Colonic mucosa (tissue), 4 donors: ENCODE data around the gene AANAT. TPM values are rescaled to one million over a fixed set of nuclear protein-coding genes. Genes with fewer than 3 reads are reported as not detected.

Experiments used
- DNase-seq: peaks from one replicate; pipeline ENCODE4 v3.0.0-alpha.2; 2020
- H3K27ac ChIP-seq: fragments of 200-600 bp; one replicate; pipeline ENCODE4 v1.8.0; 2021
- H3K27me3 ChIP-seq: fragments of 200-600 bp; one replicate; pipeline ENCODE4 v1.8.0; 2021
- H3K36me3 ChIP-seq: fragments of 200-600 bp; one replicate; pipeline ENCODE4 v1.8.0; 2021
- H3K4me1 ChIP-seq: fragments of 200-600 bp; one replicate; pipeline ENCODE4 v1.8.0; 2021; ENCODE audit warnings: mild to moderate bottlenecking
- H3K4me3 ChIP-seq: fragments of 200-600 bp; one replicate; pipeline ENCODE4 v1.8.0; 2021
- H3K9ac ChIP-seq, 2 donors: one replicate each; pipeline ENCODE4 v1.7.0; 2013; ENCODE audit warnings: control low read depth in 2 of 2, low read depth in 2 of 2, low read length in 2 of 2
- H3K9me3 ChIP-seq: fragments of 200-600 bp; one replicate; pipeline ENCODE4 v1.8.0; 2021
- intact Hi-C: fragments of 100-400 bp; cut with DNase I; formaldehyde crosslinking; loops from one replicate; pipeline ENCODE4 v1.14.1; 2022
- total RNA-seq, 2 donors: library from RNA; stranded (reverse); fragmentation: NEBNext Ultra II Directional in 1 of 2; extraction: Animal tissue kit (Norgen Biotek cat#: 25700) in 1 of 2; gene quantifications; one replicate each; pipeline ENCODE4 v1.2.1, GENCODE V29; 2021
- TF ChIP-seq, protein P1 (sequence below): fragments of 200-600 bp; IDR thresholded peaks from one replicate; pipeline ENCODE4 v1.8.0; 2022; ENCODE audit warnings: antibody characterized with exemption, mild to moderate bottlenecking
- donor health status: healthy.
- donor health status: DM: no; HTN: no; CAD: no.
- donor health status: DM: no; HTN: no; CAD: no.

Gene AANAT
- total RNA-seq, 2 donors from 2014 or later, result not detected

DNA sequence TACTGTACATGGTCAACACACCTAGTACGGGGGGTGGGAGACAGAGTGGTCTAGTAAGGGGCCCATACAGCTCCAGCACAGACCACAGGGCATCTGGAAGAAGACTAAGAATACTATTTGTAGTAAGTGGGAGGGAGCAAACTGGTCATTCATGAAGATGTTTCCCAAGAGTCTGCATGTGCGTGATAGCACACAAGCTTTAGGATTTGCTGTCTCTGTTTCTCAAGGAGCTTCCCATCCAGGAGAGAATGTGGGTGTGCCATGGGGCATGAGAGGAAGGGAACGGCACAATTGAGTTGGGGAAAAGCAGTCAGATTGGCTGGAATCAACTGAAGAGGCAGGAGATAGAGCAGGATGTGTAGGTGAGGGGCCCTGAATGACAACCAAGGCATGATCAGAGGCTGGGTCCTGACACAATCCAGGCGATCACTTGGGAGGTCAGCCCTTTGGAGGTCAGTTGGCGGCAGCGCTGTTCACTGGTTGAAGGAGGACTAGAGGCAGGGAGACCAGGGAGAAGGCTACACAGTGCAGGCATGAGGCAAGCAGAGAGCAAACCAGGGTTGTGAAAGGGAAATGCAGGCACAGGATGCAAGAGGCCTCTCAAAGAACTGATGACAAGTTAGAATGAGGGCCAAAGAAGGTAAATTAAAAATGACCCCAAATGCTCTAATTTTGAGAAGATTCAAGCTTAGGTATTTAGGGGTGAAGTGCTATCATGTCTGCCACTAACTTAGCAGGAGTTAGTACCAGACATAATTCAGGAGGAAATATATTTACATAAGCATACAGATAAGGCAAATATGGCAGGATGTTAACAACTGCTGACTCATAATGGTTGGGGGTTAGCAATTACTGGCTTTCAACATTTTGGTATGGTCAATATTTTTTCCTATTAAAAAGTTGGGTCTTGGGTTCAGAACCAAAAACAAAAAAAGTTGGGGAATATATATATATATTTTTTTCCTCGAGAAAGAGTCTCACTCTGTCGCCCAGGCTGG, 24.8 kb upstream of the AANAT start:
- no peak for DNase-seq
- intact Hi-C loops, result no loop called here
- no peak overlapping the region for H3K9ac ChIP-seq

DNA sequence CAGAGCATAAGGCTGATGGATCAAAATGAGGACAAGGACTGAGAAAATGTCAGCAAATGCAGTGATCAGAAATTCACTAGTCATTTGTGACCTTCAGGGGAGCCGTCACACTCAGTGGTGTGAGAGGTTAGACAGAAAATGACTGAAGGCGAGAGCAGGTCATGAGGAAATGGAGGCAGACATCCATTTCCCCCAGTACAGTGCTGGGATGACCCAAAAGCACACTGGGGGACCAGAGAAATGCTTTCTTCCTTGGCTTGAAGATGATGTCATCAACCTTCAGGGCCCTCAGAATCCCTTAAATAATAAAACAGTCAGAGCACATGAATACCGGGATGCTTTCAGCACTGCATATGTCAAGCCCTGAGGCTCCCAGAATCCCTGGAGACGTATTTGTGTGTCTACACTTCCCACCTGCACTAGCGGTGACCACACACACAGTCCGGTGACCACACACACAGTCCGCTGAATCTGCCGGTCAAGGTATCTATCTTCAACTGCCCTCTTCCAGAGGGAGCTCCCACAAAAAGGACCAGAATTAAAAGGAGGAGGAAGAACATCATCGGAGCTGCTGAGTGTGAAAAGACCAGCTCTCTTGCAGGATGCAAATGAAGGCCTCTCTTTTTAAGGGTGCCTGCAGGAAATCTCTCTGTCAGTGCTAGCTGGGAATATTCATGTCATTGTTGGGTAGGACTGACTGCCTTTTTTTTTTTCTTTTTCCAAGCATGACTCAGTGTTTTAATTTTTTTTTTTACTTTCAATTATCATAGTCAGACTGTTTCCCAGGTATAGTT, 22.7 kb upstream of the AANAT start:
- Histone ChIP-seq H3K4me1 (no peaks in the 10 kb centered on the region), H3K4me3 (no peak overlapping the region), H3K9ac (no peak overlapping the region), H3K9me3 (no peaks in the 10 kb centered on the region), H3K36me3 (no peaks in the 10 kb centered on the region), H3K27ac (no peak overlapping the region), H3K27me3 (no peaks in the 10 kb centered on the region)
- DNase-seq, result no peak
- TF ChIP-seq, protein P1, sequence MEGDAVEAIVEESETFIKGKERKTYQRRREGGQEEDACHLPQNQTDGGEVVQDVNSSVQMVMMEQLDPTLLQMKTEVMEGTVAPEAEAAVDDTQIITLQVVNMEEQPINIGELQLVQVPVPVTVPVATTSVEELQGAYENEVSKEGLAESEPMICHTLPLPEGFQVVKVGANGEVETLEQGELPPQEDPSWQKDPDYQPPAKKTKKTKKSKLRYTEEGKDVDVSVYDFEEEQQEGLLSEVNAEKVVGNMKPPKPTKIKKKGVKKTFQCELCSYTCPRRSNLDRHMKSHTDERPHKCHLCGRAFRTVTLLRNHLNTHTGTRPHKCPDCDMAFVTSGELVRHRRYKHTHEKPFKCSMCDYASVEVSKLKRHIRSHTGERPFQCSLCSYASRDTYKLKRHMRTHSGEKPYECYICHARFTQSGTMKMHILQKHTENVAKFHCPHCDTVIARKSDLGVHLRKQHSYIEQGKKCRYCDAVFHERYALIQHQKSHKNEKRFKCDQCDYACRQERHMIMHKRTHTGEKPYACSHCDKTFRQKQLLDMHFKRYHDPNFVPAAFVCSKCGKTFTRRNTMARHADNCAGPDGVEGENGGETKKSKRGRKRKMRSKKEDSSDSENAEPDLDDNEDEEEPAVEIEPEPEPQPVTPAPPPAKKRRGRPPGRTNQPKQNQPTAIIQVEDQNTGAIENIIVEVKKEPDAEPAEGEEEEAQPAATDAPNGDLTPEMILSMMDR, result no peak
- intact Hi-C loops, result no loop called here

More for the DNA sequence above, 24.8 kb upstream of the AANAT start:
- Histone ChIP-seq H3K4me1 (no peaks in the 10 kb centered on the region), H3K27me3 (no peaks in the 10 kb centered on the region), H3K27ac (no peak overlapping the region), H3K9me3 (no peaks in the 10 kb centered on the region), H3K36me3 (no peaks in the 10 kb centered on the region), H3K4me3 (no peak overlapping the region)
- TF ChIP-seq, protein P1, result no peak

DNA sequence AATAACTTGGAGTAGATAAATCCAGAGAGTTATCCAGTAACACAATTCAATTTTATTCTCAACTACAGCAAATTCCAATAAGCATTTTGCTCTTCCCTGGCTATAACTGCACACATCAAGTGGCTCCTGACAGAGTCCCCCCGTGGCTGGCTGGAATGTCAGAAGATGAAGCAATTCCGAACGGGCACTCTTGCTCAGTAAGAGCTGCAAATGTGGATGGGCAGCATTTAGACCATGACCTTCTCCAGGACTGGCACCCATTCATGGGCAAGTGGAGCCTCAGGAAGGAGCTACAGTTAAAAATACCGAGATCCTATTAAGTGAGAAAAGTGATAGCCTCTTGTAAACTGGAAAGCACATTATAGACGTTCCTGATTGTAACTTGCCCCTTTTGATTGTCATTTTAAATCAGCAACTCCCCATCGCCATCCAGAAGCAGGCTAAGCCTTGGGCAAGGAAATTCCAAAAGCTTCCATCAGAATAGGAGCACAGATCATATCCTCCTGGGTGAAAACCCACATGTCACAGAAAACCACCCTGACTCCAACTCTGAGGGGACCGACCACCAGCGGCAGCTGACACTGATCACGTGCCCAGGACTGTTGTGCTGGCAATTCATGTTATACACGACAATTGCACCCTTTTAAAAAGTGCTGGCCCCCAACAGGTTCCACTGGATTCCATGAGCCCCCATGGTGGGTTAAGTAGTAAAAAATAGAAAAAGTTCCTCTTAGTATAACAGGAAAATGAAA, 21.5 kb upstream of the AANAT start:
- H3K36me3 ChIP-seq, result no peaks in the 10 kb centered on the region
- no peaks in the 10 kb centered on the region for H3K27me3 ChIP-seq
- no peak overlapping the region for H3K4me3 ChIP-seq
- H3K27ac ChIP-seq, result no peak overlapping the region
- intact Hi-C loops, result no loop called here
- no peaks in the 10 kb centered on the region for H3K4me1 ChIP-seq
- H3K9me3 ChIP-seq, result no peaks in the 10 kb centered on the region
- no peak overlapping the region for H3K9ac ChIP-seq
- TF ChIP-seq, protein P1, result no peak
- DNase-seq, result no peak

DNA sequence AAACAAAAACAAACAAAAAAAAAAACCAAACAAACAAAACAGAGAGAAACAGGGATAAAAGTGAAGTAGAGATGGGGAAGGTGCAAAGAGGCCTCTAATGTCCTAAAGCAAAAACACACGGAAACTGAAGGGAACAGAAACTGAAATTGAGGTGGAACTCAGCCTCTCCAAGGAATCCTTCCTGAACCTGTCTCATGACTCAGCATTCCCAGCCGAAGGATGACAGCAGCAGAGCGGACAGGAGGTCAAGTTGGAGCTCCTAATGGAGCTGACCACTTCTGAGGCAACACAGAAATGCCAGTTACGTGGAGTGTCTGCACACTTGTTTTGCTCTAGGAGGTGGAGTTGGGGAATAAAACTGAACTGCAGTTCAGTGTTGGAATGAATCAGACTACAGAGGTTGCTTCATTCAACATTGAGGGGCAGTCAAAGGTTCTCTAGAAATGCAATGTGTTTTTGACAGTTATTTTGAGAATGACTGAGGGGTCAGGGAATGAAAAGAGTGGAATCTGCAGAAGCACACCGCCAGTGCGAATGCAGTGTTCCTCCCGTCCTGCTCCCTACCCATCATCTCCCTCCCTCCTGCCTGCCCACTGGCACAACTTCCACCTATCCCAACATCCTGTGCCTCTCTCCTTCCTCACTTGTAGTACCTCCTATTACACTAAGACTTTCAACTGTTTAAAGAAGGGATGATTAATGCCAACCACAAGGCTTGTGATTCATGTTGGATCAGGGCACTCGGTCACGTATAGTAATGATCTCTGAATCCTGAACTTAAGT, 20.8 kb upstream of the AANAT start:
- Histone ChIP-seq H3K9ac (no peak overlapping the region), H3K4me3 (no peak overlapping the region)
- intact Hi-C loops, result no loop called here

More for the DNA sequence above, 20.8 kb upstream of the AANAT start:
- DNase-seq, result no peak
- TF ChIP-seq, protein P1, result no peak
- Histone ChIP-seq H3K27me3 (no peaks in the 10 kb centered on the region), H3K4me1 (no peaks in the 10 kb centered on the region), H3K36me3 (no peaks in the 10 kb centered on the region), H3K9me3 (no peaks in the 10 kb centered on the region), H3K27ac (no peak overlapping the region)
